ENCODE results near the gene TP53TG5. TPM values are rescaled to one million over a fixed set of nuclear protein-coding genes. Genes with fewer than 3 reads are reported as not detected.

The TP53TG5 gene
- total and polyA plus RNA-seq, 2 donors from 2014 or later, result not detected

DNA sequence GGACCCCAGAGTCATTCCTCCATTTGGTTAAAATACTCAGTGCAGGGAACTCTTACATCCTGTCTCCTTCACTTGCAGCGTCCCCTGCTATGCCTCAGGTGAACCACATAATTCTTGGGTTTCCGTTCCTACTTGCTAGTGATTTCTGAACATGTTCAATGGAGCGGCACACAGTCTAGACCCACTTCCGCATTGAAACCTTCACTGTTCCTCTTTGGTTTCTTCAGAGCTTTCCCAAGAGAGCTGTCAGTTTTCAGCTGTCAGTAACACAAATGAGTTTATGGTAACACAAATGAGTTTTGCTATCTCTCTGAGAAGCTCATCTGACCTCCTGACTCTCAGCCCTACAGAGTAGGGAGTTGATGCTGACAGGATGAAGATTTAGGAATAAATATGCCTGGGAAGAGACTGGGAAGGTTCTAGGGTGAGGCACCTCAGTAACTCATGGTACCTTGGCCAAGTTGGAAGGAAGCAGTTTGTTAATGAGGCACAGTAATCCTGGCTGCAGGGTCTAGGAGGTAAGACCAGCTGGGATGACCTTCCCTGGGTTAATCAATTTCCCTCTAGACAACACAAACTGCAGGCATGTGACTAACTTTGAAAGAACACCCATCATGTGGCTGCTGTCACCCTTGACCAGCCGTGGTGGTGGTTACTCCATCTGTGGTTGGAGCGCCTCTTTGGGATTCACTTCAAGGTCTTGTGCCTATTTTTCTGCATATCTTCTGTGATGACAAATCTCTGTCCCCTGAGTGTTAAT lies 9.7 kb downstream of the TP53TG5 start:
- H3K4me1 ChIP-seq (ENCODE audit: control insufficient read depth in 2 of 3, insufficient read depth in 2 of 3, low read depth in 1 of 3, low read length in 3 of 3), result peaks cover 0 to 30% (median 16%) of the 10 kb centered on the region in 3 donors
- intact Hi-C loops (cut with DNase I), result no loop called here
- no peak overlapping the region for H3K9ac ChIP-seq (ENCODE audit: low read length in 3 of 3)
- H3K4me3 ChIP-seq (ENCODE audit: low read length in 3 of 3), result no peak overlapping the region
- DNase-seq (no peak), FAIRE-seq (no peak)
- H3K27me3 ChIP-seq (ENCODE audit: control insufficient read depth, insufficient read depth, low read length), result no peaks in the 10 kb centered on the region
- peak overlapping the region in 1 of 2 donors; percentile 56 for H3K27ac ChIP-seq (ENCODE audit: low read depth in 2 of 2, low read length in 2 of 2)
- no peaks in the 10 kb centered on the region for H3K9me3 ChIP-seq (ENCODE audit: control insufficient read depth in 2 of 3, insufficient read depth in 1 of 3, low read length in 3 of 3)
- peaks cover 2 to 35% (median 19%) of the 10 kb centered on the region in 3 donors for H3K36me3 ChIP-seq (ENCODE audit: control insufficient read depth in 2 of 3, insufficient read depth in 3 of 3, low read length in 3 of 3)
- TF ChIP-seq CTCF (IDR thresholded peaks at IDR 0.05; ENCODE audit: borderline replicate concordance, extremely low read depth, insufficient read depth), result no peak

- no peak for FAIRE-seq
- TF ChIP-seq CTCF (IDR thresholded peaks at IDR 0.05; ENCODE audit: borderline replicate concordance, extremely low read depth, insufficient read depth), result no peak
- intact Hi-C loops (cut with DNase I), result no loop called here
Observed at GRCh38 chr20:45367126-45367525, 11.0 kb downstream of the TP53TG5 start.

DNA sequence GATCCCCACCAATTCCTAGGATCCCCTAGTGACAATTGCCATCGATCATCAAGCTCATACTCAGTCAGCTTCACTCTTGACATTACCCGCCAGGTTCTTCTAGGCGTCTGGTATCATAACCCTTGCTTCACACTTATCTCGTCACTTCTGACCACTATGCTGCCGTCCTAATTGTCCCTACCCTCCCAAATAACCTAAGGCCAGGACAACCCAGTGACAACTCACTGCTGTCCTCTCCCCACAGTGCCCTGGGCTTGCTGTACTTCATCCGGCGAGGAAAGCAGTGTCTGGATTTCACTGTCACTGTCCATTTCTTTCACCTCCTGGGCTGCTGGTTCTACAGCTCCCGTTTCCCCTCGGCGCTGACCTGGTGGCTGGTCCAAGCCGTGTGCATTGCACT lies 11.5 kb downstream of the TP53TG5 start:
- Histone ChIP-seq H3K9me3 (ENCODE audit: control insufficient read depth in 2 of 3, insufficient read depth in 1 of 3, low read length in 3 of 3) (no peaks in the 10 kb centered on the region), H3K4me1 (ENCODE audit: control insufficient read depth in 2 of 3, insufficient read depth in 2 of 3, low read depth in 1 of 3, low read length in 3 of 3) (peaks cover 0 to 25% (median 13%) of the 10 kb centered on the region in 3 donors), H3K27me3 (ENCODE audit: control insufficient read depth, insufficient read depth, low read length) (no peaks in the 10 kb centered on the region), H3K4me3 (ENCODE audit: low read length in 3 of 3) (no peak overlapping the region), H3K27ac (ENCODE audit: low read depth in 2 of 2, low read length in 2 of 2) (no peak overlapping the region), H3K36me3 (ENCODE audit: control insufficient read depth in 2 of 3, insufficient read depth in 3 of 3, low read length in 3 of 3) (peaks cover 2 to 35% (median 19%) of the 10 kb centered on the region in 3 donors), H3K9ac (ENCODE audit: low read length in 3 of 3) (no peak overlapping the region)
- FAIRE-seq, result no peak
- peak in 1 of 5 donors; percentile 13 for DNase-seq
- intact Hi-C loops (cut with DNase I), result no loop called here
- no peak for TF ChIP-seq CTCF (IDR thresholded peaks at IDR 0.05; ENCODE audit: borderline replicate concordance, extremely low read depth, insufficient read depth)

More at GRCh38 chr20:45367126-45367525, 11.0 kb downstream of the TP53TG5 start:
- Histone ChIP-seq H3K9me3 (ENCODE audit: control insufficient read depth in 2 of 3, insufficient read depth in 1 of 3, low read length in 3 of 3) (no peaks in the 10 kb centered on the region), H3K4me3 (ENCODE audit: low read length in 3 of 3) (no peak overlapping the region), H3K9ac (ENCODE audit: low read length in 3 of 3) (no peak overlapping the region), H3K36me3 (ENCODE audit: control insufficient read depth in 2 of 3, insufficient read depth in 3 of 3, low read length in 3 of 3) (peaks cover 2 to 35% (median 19%) of the 10 kb centered on the region in 3 donors), H3K4me1 (ENCODE audit: control insufficient read depth in 2 of 3, insufficient read depth in 2 of 3, low read depth in 1 of 3, low read length in 3 of 3) (peaks cover 0 to 25% (median 13%) of the 10 kb centered on the region in 3 donors), H3K27ac (ENCODE audit: low read depth in 2 of 2, low read length in 2 of 2) (no peak overlapping the region), H3K27me3 (ENCODE audit: control insufficient read depth, insufficient read depth, low read length) (no peaks in the 10 kb centered on the region)
- no peak for DNase-seq
